Smooth muscle cell (in vitro differentiated cells): ENCODE data around the gene ISM1. TPM values are rescaled to one million over a fixed set of nuclear protein-coding genes. Genes with fewer than 3 reads are reported as not detected.

Experiments used
- DNase-seq: peaks from one replicate; lab custom pipeline; 2025; ENCODE audit not compliant: unreplicated experiment; lab: John Stamatoyannopoulos, UW
- H2AFZ ChIP-seq: fragments of 200-600 bp; sonication (generic); 2 replicates; pipeline ENCODE4 v1.6.0; 2016; ENCODE audit warnings: antibody characterized with exemption, low read depth, mild to moderate bottlenecking
- H3F3A ChIP-seq: fragments of 200-600 bp; sonication (generic); 2 replicates; pipeline ENCODE4 v1.6.0; 2017; ENCODE audit warnings: antibody characterized with exemption, low read depth
- H3K27ac ChIP-seq: fragments of 200-600 bp; sonication (generic); 2 replicates; pipeline ENCODE4 v1.5.1; 2016; ENCODE audit warnings: low read depth, mild to moderate bottlenecking
- H3K27me3 ChIP-seq: fragments of 200-600 bp; sonication (generic); 2 replicates; pipeline ENCODE4 v1.6.1; 2016; ENCODE audit warnings: low read depth, mild to moderate bottlenecking
- H3K36me3 ChIP-seq: fragments of 200-600 bp; sonication (generic); 2 replicates; pipeline ENCODE4 v1.5.1; 2016; ENCODE audit warnings: low read depth
- H3K4me1 ChIP-seq: fragments of 200-600 bp; sonication (generic); 2 replicates; pipeline ENCODE4 v1.5.1; 2016; ENCODE audit warnings: low read depth
- H3K4me2 ChIP-seq: fragments of 200-600 bp; sonication (generic); 2 replicates; pipeline ENCODE4 v1.6.0; 2016; ENCODE audit warnings: mild to moderate bottlenecking
- H3K4me3 ChIP-seq: fragments of 200-600 bp; sonication (generic); 2 replicates; pipeline ENCODE4 v1.5.1; 2016; ENCODE audit warnings: mild to moderate bottlenecking
- H3K79me2 ChIP-seq: fragments of 200-600 bp; sonication (generic); 2 replicates; pipeline ENCODE4 v1.6.0; 2016; ENCODE audit warnings: low read depth, mild to moderate bottlenecking
- H3K9ac ChIP-seq: fragments of 200-600 bp; sonication (generic); 2 replicates; pipeline ENCODE4 v1.6.0; 2016; ENCODE audit warnings: low read depth
- H3K9me3 ChIP-seq: fragments of 200-600 bp; sonication (generic); replicated peaks from 2 replicates; pipeline ENCODE4 v1.5.1; 2016; ENCODE audit warnings: low read depth
- H4K20me1 ChIP-seq: fragments of 200-600 bp; sonication (generic); 2 replicates; pipeline ENCODE4 v1.6.0; 2016; ENCODE audit warnings: low read depth
- CTCF ChIP-seq: fragments of 200-600 bp; sonication (generic); IDR thresholded peaks from 2 replicates; pipeline ENCODE4 v1.5.1; 2017; ENCODE audit warnings: borderline replicate concordance, mild to moderate bottlenecking, antibody characterized with exemption; ENCODE audit not compliant: insufficient read depth, poor library complexity, severe bottlenecking
- WGBS: methylation state at CpG from one replicate; pipeline ENCODE4 v1.1.7; 2016; ENCODE audit warnings: low lambda C conversion rate; 5-methylcytosine and 5-hydroxymethylcytosine counted together
- polyA plus RNA-seq: library from polyadenylated mRNA; unstranded; fragments of >200 nt; fragmentation: Nextera tagmentation; extraction: Ambion mirVana; gene quantifications from 2 replicates; pipeline ENCODE4 v1.2.1, GENCODE V29; 2016
- total RNA-seq: library from RNA; depleted of rRNA; stranded (reverse); fragments of >200 nt; gene quantifications from 2 replicates; pipeline ENCODE4 v1.2.3, GENCODE V29; 2014

Gene ISM1
- total and polyA plus RNA-seq, 2 experiments from 2014 or later = 2.6 to 3.5 TPM

GRCh38 chr20:13277663-13278295 lies 56.7 kb downstream of the ISM1 start:
- peaks cover 6% of the 10 kb centered on the region for H3K4me1 ChIP-seq
- no peak overlapping the region for H3K4me2 ChIP-seq
- no peaks in the 10 kb centered on the region for H3K79me2 ChIP-seq
- no peaks in the 10 kb centered on the region for H3K36me3 ChIP-seq
- H3K4me3 ChIP-seq = no peak overlapping the region
- H3K27ac ChIP-seq = no peak overlapping the region
- H3K9me3 ChIP-seq = no peaks in the 10 kb centered on the region
- H3K27me3 ChIP-seq = no peaks in the 10 kb centered on the region
- H2AFZ ChIP-seq = no peak overlapping the region
- H3F3A ChIP-seq = no peaks in the 10 kb centered on the region
- no peak overlapping the region for H3K9ac ChIP-seq
- no peak for TF ChIP-seq CTCF
- H4K20me1 ChIP-seq = no peaks in the 10 kb centered on the region
- DNase-seq = no peak
- WGBS = 90% methylated on average over 9 of the region's 9 CpGs

GRCh38 chr20:13278812-13279570 lies 57.9 kb downstream of the ISM1 start:
- DNase-seq = no peak
- Histone ChIP-seq H3K27me3 (no peaks in the 10 kb centered on the region), H3K4me1 (peaks cover 6% of the 10 kb centered on the region), H3K9ac (no peak overlapping the region), H3K4me3 (no peak overlapping the region), H3K27ac (no peak overlapping the region), H3K36me3 (no peaks in the 10 kb centered on the region), H3K79me2 (no peaks in the 10 kb centered on the region), H4K20me1 (no peaks in the 10 kb centered on the region), H2AFZ (no peak overlapping the region), H3K4me2 (no peak overlapping the region), H3F3A (no peaks in the 10 kb centered on the region), H3K9me3 (no peaks in the 10 kb centered on the region)
- TF ChIP-seq CTCF = no peak
- WGBS = 77% methylated on average over 5 of the region's 5 CpGs

GRCh38 chr20:13280609-13281324 lies 59.7 kb downstream of the ISM1 start:
- no peak overlapping the region for H3K9ac ChIP-seq
- no peak overlapping the region for H3K4me2 ChIP-seq
- H2AFZ ChIP-seq = no peak overlapping the region
- WGBS = 94% methylated on average over 2 of the region's 2 CpGs
- no peaks in the 10 kb centered on the region for H3K36me3 ChIP-seq
- H3K4me1 ChIP-seq = no peaks in the 10 kb centered on the region
- H3K9me3 ChIP-seq = no peaks in the 10 kb centered on the region
- no peak for TF ChIP-seq CTCF
- H3K27me3 ChIP-seq = no peaks in the 10 kb centered on the region
- no peaks in the 10 kb centered on the region for H4K20me1 ChIP-seq
- H3K79me2 ChIP-seq = no peaks in the 10 kb centered on the region
- H3K27ac ChIP-seq = no peak overlapping the region
- no peaks in the 10 kb centered on the region for H3F3A ChIP-seq
- H3K4me3 ChIP-seq = no peak overlapping the region
- DNase-seq = no peak
